MCF 10A (cell line): ENCODE data around the gene BAIAP2L1. TPM values are rescaled to one million over a fixed set of nuclear protein-coding genes. Genes with fewer than 3 reads are reported as not detected.
A peak's percentile ranks its signal among the peaks of the same experiment; 100 is the strongest.

Source experiments
- BruUV-seq: library from RNA; stranded (reverse); fragments of 400-500 nt; replicated peaks from 2 replicates; lab custom pipeline; 2021; lab: Mats Ljungman, UMichigan
- CTCF ChIA-PET: fragments of 300-600 bp; sonication (Branson Sonifier 250); formaldehyde crosslinking; extraction: SDS; loops from one replicate; lab custom pipeline; 2021; ENCODE audit warnings: antibody characterized with exemption, inconsistent platforms; lab: Yijun Ruan, JAX
- POLR2A ChIA-PET: fragments of 300-600, 350-650 bp; sonication (Branson Sonifier 250); formaldehyde crosslinking; extraction: SDS; loops from one replicate; lab custom pipeline; 2020; ENCODE audit warnings: antibody characterized with exemption, inconsistent platforms; lab: Yijun Ruan, JAX
- DNase-seq: peaks from one replicate; pipeline ENCODE4 v3.0.0-alpha.2; 2018; ENCODE audit not compliant: unreplicated experiment
- H3K27ac Mint-ChIP-seq: one replicate; pipeline ENCODE4 v1.8.0; 2022; ENCODE audit warnings: mild to moderate bottlenecking, low read depth, mixed read lengths; ENCODE audit not compliant: unreplicated experiment
- H3K27me3 Mint-ChIP-seq: one replicate; pipeline ENCODE4 v1.8.0; 2022; ENCODE audit warnings: mixed read lengths; ENCODE audit not compliant: insufficient read depth, unreplicated experiment
- H3K36me3 Mint-ChIP-seq: one replicate; pipeline ENCODE4 v1.8.0; 2022; ENCODE audit warnings: mild to moderate bottlenecking, moderate library complexity, mixed read lengths; ENCODE audit not compliant: insufficient read depth, unreplicated experiment
- H3K4me1 Mint-ChIP-seq: one replicate; pipeline ENCODE4 v1.8.0; 2022; ENCODE audit warnings: mixed read lengths; ENCODE audit not compliant: insufficient read depth, unreplicated experiment
- H3K4me3 Mint-ChIP-seq: one replicate; pipeline ENCODE4 v1.8.0; 2022; ENCODE audit warnings: mild to moderate bottlenecking, moderate library complexity, mixed read lengths; ENCODE audit not compliant: unreplicated experiment
- H3K9me3 Mint-ChIP-seq: one replicate; pipeline ENCODE4 v1.8.0; 2022; ENCODE audit warnings: mixed read lengths; ENCODE audit not compliant: unreplicated experiment
- CTCF ChIP-seq: fragments of 200-600 bp; IDR thresholded peaks from one replicate; pipeline ENCODE4 v1.8.0; 2022; ENCODE audit warnings: antibody characterized with exemption, mild to moderate bottlenecking; ENCODE audit not compliant: unreplicated experiment
- intact Hi-C: fragments of 100-400 bp; cut with micrococcal nuclease; formaldehyde crosslinking; loops from 2 replicates; pipeline ENCODE4 v1.14.1; 2022
- total RNA-seq: library from RNA; stranded (reverse); gene quantifications from 2 replicates; pipeline ENCODE4 v1.2.3, GENCODE V29; 2022

Gene BAIAP2L1
- total RNA-seq, 1 experiment from 2014 or later: 60.2 TPM

GRCh38 chr7:98293746-98294145, 107.1 kb downstream of the BAIAP2L1 start:
- no TSS peak for BruUV-seq
- intact Hi-C loops: loop anchor here (1.0 kb wide), 1 partner anchor 108 kb away; the partner anchor contains the start of gene BAIAP2L1
- Mint-ChIP-seq H3K9me3 (no peaks in the 10 kb centered on the region), H3K4me3 (no peak overlapping the region), H3K27me3 (no peaks in the 10 kb centered on the region), H3K36me3 (peaks cover 69% of the 10 kb centered on the region), H3K4me1 (no peaks in the 10 kb centered on the region), H3K27ac (no peak overlapping the region)
- DNase-seq: no peak
- POLR2A ChIA-PET: interaction anchor here (0.9 to 1.4 kb wide), 2 partner anchors 7 to 107 kb away, joined by 4 to 5 read pairs; partner anchors contain the start of gene BAIAP2L1
- no peak for TF ChIP-seq CTCF
- CTCF ChIA-PET: interaction anchor here (0.7 to 1.9 kb wide), 11 partner anchors 8 to 555 kb away, joined by 3 to 12 read pairs (median 4); partner anchors contain the start of gene BAIAP2L1

GRCh38 chr7:98293265-98293664, 107.6 kb downstream of the BAIAP2L1 start:
- no TSS peak for BruUV-seq
- Mint-ChIP-seq H3K4me1 (no peaks in the 10 kb centered on the region), H3K4me3 (no peak overlapping the region), H3K27ac (no peak overlapping the region), H3K36me3 (peaks cover 73% of the 10 kb centered on the region), H3K27me3 (no peaks in the 10 kb centered on the region), H3K9me3 (no peaks in the 10 kb centered on the region)
- no peak for DNase-seq
- intact Hi-C loops: no loop called here
- no peak for TF ChIP-seq CTCF
- ChIA-PET POLR2A (interaction anchor here (0.9 kb wide), 2 partner anchors 61 to 108 kb away, joined by 3 to 5 read pairs; partner anchors contain the start of gene BAIAP2L1), CTCF (interaction anchor here (0.6 to 1.9 kb wide), 5 partner anchors 23 to 588 kb away, joined by 3 to 10 read pairs (median 3); no protein-coding TSS in a partner anchor)

- intact Hi-C loops: no loop called here
- H3K4me3 Mint-ChIP-seq: no peak overlapping the region
- no peaks in the 10 kb centered on the region for H3K9me3 Mint-ChIP-seq
- H3K27ac Mint-ChIP-seq: no peak overlapping the region
- H3K27me3 Mint-ChIP-seq: no peaks in the 10 kb centered on the region
- peaks cover 7% of the 10 kb centered on the region for H3K4me1 Mint-ChIP-seq
- POLR2A ChIA-PET: interaction anchor here (0.7 to 1.4 kb wide), 2 partner anchors 19 to 79 kb away, joined by 3 to 4 read pairs; no protein-coding TSS in a partner anchor
- BruUV-seq: TSS peak; percentile 35
- TF ChIP-seq CTCF: no peak
- DNase-seq: no peak
- CTCF ChIA-PET: interaction anchor here (5.5 kb wide), 1 partner anchor 110 kb away, joined by 33 read pairs; the partner anchor contains the start of gene BAIAP2L1
- peaks cover 73% of the 10 kb centered on the region for H3K36me3 Mint-ChIP-seq
Observed at GRCh38 chr7:98291717-98292116, 109.2 kb downstream of the BAIAP2L1 start.

- Mint-ChIP-seq H3K27me3 (no peaks in the 10 kb centered on the region), H3K36me3 (peaks cover 60% of the 10 kb centered on the region), H3K27ac (no peak overlapping the region), H3K4me3 (no peak overlapping the region), H3K9me3 (no peaks in the 10 kb centered on the region), H3K4me1 (peaks cover 23% of the 10 kb centered on the region)
- BruUV-seq: no TSS peak
- ChIA-PET POLR2A (interaction anchor here (6.6 kb wide), 1 partner anchor 111 kb away, joined by 60 read pairs; the partner anchor contains the start of gene BAIAP2L1), CTCF (interaction anchor here (0.6 to 5.5 kb wide), 6 partner anchors 19 to 143 kb away, joined by 3 to 33 read pairs (median 4); partner anchors contain the start of gene BAIAP2L1)
- DNase-seq: no peak
- TF ChIP-seq CTCF: no peak
- intact Hi-C loops: loop anchor here (10.0 kb wide), 1 partner anchor 555 kb away; no protein-coding TSS in a partner anchor
Observed at GRCh38 chr7:98289333-98289875, 111.5 kb downstream of the BAIAP2L1 start.
